ENCODE results near the gene SNX10. TPM values are rescaled to one million over a fixed set of nuclear protein-coding genes. Genes with fewer than 3 reads are reported as not detected.

The SNX10 gene
- total and polyA plus RNA-seq, 2 of the 8 experiments (the other 6 are each of a cell fraction or from before 2014, with no cell fraction given) = 4.4 to 9.6 TPM

DNA sequence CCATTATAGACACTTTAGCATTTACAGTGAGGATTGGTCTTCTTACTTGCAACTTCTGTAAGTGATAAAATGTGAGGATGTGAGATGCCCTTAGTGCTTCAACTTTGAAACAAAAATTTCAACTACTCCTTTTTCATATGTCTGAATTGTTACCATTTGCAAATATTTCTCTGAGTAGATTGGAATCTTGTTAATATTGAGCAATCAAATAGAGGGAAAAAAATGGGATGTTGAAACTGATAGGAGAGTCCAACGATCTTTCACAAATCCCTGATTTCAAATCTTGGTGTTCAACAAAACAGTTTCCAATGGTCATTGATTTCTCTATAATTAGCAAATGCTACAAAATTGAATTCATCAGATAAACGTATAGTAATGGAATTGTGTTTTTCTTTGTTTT lies 5.5 kb upstream of the SNX10 start:
- no peak overlapping the region for H2BK5ac ChIP-seq (ENCODE audit: low read depth, low read length)
- ChIA-PET CTCF (ENCODE audit: partially characterized antibody) (no interaction called here), POLR2A (ENCODE audit: partially characterized antibody) (no interaction called here)
- H3K9me3 ChIP-seq (ENCODE audit: insufficient read depth in 2 of 2, low read depth in 1 of 2, low read length in 1 of 2) = no peaks in the 10 kb centered on the region
- no peak overlapping the region for H3K23ac ChIP-seq (ENCODE audit: insufficient read length)
- no peak overlapping the region for H3K9ac ChIP-seq (replicated peaks in 1 of 4; ENCODE audit: extremely low read depth in 1 of 4, low read depth in 3 of 4, low read length in 3 of 4)
- no peak overlapping the region for H3K4me3 ChIP-seq (ENCODE audit: extremely low read depth in 1 of 4, insufficient read depth in 2 of 4, low read depth in 3 of 4, low read length in 4 of 4)
- H2BK120ac ChIP-seq (replicated peaks; ENCODE audit: low read depth, low read length) = no peak overlapping the region
- H3K27ac ChIP-seq (ENCODE audit: low read depth, low read length) = no peak overlapping the region
- DNase-seq (ENCODE audit: low read depth in 1 of 2, low spot score in 2 of 2) (no peak), FAIRE-seq (no peak)
- H3K79me1 ChIP-seq (ENCODE audit: low read depth, low read length) = no peaks in the 10 kb centered on the region
- no peaks in the 10 kb centered on the region for H4K20me1 ChIP-seq (replicated peaks in 1 of 2; ENCODE audit: control insufficient read depth in 1 of 2, insufficient read depth in 2 of 2, low read length in 2 of 2)
- H4K91ac ChIP-seq (replicated peaks; ENCODE audit: insufficient read length, low read length) = no peak overlapping the region
- WGBS, 2 experiments (ENCODE audit: extremely low coverage in 1 of 2, insufficient coverage in 1 of 2, insufficient read length in 1 of 2, insufficient replicate concordance in 2 of 2, low coverage in 1 of 2, low lambda C conversion rate in 2 of 2, missing lambda C conversion rate in 1 of 2) = 84% methylated on average over 2 of the region's 2 CpGs; no CpG with 5 or more reads in 1 of the 2 experiments
- H4K8ac ChIP-seq (ENCODE audit: extremely low read depth, insufficient read depth, low read length) = no peak overlapping the region
- H3K79me2 ChIP-seq (ENCODE audit: control insufficient read depth in 1 of 2, insufficient read depth in 2 of 2, low read length in 2 of 2) = no peaks in the 10 kb centered on the region
- no peak overlapping the region for H3K4me2 ChIP-seq (ENCODE audit: insufficient read depth in 1 of 2, low read depth in 2 of 2, low read length in 2 of 2)
- H3K56ac ChIP-seq (replicated peaks; ENCODE audit: insufficient read length, low read depth, low read length) = no peak overlapping the region
- TF ChIP-seq SIRT6 (IDR thresholded peaks at IDR 0.05; ENCODE audit: low read length) (no peak), KDM1A (IDR thresholded peaks at IDR 0.05; ENCODE audit: borderline replicate concordance, low read length) (no peak), BCL11A (IDR thresholded peaks at IDR 0.05; ENCODE audit: low read depth in 2 of 2, low read length in 2 of 2) (no peak), YY1 (IDR thresholded peaks at IDR 0.05; ENCODE audit: low read depth, low read length) (no peak), PHF8 (conservative IDR thresholded peaks at IDR 0.05; ENCODE audit: low read depth, low read length) (no peak), ZNF274 (IDR thresholded peaks at IDR 0.05; ENCODE audit: borderline replicate concordance, extremely low read depth, low read length) (no peak)
- H2BK15ac ChIP-seq (ENCODE audit: low read length) = no peak overlapping the region
- H3K4ac ChIP-seq (replicated peaks; ENCODE audit: insufficient read length, low read depth, low read length) = no peak overlapping the region
- no peak overlapping the region for H2AK5ac ChIP-seq (ENCODE audit: low read depth, low read length)
- H2BK20ac ChIP-seq (ENCODE audit: low read length) = no peak overlapping the region
- no peak overlapping the region for H2BK12ac ChIP-seq (ENCODE audit: low read depth, low read length)
- no peaks in the 10 kb centered on the region for H3K36me3 ChIP-seq (ENCODE audit: control insufficient read depth in 2 of 4, insufficient read depth in 4 of 4, low read length in 3 of 4)
- no peaks in the 10 kb centered on the region; a peak in 1 of 7 replicates for H3K4me1 ChIP-seq (replicated peaks in 1 of 4; ENCODE audit: control insufficient read depth in 3 of 4, insufficient read depth in 4 of 4, low read length in 3 of 4)
- H2AFZ ChIP-seq (ENCODE audit: low read length) = no peak overlapping the region
- no peaks in the 10 kb centered on the region for H3K23me2 ChIP-seq (ENCODE audit: low read depth, low read length)
- no peaks in the 10 kb centered on the region for H3K27me3 ChIP-seq (replicated peaks in 1 of 4; ENCODE audit: control insufficient read depth in 3 of 4, extremely low read depth in 1 of 4, insufficient read depth in 3 of 4, low read length in 3 of 4)
- H3K18ac ChIP-seq (ENCODE audit: extremely low read depth, low read length) = no peak overlapping the region
- H3K14ac ChIP-seq (ENCODE audit: insufficient read length) = no peak overlapping the region
- no peak overlapping the region for H4K5ac ChIP-seq (ENCODE audit: insufficient read length, low read depth, low read length)

Data from H1 (cell line).